Cardiac fibroblast (primary cell): ENCODE data around the gene TF.

Experiments
- DNase-seq, 2 donors: peaks; one replicate each; pipeline versions ENCODE4 v3.0.0 to v3.0.0-alpha.2; 2010; ENCODE audit warnings: low read depth in 2 of 2
- H3K4me3 ChIP-seq, 2 donors: replicated peaks in 1 of 2; 1 replicate in 1 of 2; 2 replicates in 1 of 2; pipeline ENCODE4 v1.5.1; 2011; ENCODE audit warnings: low read depth in 2 of 2, low read length in 2 of 2, mild to moderate bottlenecking in 2 of 2, moderate library complexity in 1 of 2
- CTCF ChIP-seq: IDR thresholded peaks from one replicate; pipeline ENCODE4 v1.5.1; 2011; ENCODE audit warnings: low read depth, mild to moderate bottlenecking, low read length, inconsistent platforms

The TF gene

DNA sequence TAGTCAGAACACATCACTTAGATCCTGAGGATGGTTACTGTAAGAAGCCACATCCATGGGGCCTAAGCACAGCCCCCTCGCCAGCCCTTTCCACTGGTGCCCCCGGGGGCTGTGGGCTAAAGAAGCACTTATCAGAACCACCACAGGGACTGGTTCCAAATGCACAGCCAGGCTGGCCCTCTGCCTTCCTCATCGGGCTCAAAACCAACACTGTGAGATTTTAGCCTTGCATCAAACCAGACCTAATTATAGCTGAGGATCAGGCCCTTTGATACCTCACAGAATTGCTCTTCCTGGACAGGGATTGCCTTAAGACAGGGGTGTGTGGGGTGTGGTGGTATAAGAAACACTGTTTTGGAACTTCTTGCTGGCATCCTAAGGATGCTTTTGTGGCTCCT, 83.1 kb downstream of the TF start:
- no peak for DNase-seq
- H3K4me3 ChIP-seq, result no peak overlapping the region
- no peak for TF ChIP-seq CTCF

DNA sequence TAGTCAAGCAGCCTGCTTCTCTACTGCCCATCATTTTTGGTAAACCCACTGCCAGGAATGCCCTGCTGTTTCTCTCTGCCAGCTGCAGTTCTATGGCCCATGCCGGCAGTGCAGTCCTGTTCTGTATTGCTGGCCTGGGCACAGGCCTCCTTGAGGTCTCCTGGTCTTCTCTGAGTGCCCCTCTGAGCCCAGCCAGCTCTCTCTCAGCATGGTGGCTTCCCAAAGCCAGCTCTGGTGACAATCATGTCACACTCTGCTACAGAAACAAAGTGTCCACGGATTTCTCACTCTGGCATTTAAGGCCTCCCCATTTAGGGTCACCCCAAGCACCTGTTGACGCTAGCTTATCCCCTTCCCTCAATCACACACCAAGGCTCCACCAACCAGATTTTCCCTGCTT, 83.9 kb downstream of the TF start:
- no peak for DNase-seq
- no peak overlapping the region for H3K4me3 ChIP-seq
- TF ChIP-seq CTCF, result no peak

DNA sequence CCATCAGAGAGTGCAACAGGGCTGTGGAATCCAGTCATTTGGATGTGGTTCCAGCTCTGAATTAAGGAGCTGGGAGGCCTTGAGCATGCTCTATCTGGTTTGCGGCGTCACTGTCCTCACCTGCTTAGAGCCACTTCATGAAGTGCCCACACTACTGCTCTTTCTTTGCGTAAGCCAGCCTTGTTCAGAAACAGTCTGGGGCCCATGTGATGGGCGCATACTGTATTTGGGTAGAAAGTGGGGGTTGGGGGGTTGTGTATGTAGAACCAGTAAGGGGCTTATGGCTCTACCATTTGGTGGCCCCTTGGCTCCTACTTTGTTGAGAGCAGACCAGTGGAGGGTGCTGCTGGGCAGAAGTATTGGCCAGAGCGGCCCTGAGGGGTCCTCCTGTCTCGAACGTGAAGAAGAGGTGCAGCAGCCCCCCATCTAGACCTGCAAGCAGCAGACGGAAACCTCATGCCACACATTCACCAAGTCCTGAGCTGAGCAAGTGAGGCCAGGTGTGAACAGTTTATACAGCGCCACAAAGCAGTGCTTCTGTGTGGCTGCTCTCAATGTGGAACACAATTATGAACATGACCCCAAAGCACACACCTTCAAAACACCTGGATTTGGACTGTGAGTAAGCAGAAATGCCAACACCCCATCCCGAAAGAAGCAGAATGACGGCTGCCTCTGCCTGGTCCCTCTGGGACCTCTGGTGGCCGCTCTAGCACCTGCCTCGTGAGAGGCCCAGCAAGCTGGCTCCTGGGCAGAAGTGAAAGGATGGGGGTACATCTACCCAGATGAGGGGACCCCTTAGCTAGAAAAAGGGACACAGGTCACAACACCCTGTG, 86.0 kb downstream of the TF start:
- no peak for TF ChIP-seq CTCF
- no peak for DNase-seq
- H3K4me3 ChIP-seq, result no peak overlapping the region

GRCh38 chr3:133832802-133833144, 86.6 kb downstream of the TF start:
- no peak for DNase-seq
- no peak overlapping the region for H3K4me3 ChIP-seq
- TF ChIP-seq CTCF, result no peak

GRCh38 chr3:133833267-133833666, 87.1 kb downstream of the TF start:
- no peak for DNase-seq
- TF ChIP-seq CTCF, result no peak
- H3K4me3 ChIP-seq, result no peak overlapping the region

GRCh38 chr3:133833880-133834620, 87.9 kb downstream of the TF start:
- no peak for TF ChIP-seq CTCF
- DNase-seq, result no peak
- no peak overlapping the region for H3K4me3 ChIP-seq
